Natural killer cell treated with Interleukin-12 subunit alpha and Interleukin-12 subunit beta and Interleukin-15 and Interleukin-18, amount 100 ng/mL, for 72 hours (primary cell): ENCODE measurements around the gene MYOCD. TPM values are rescaled to one million over a fixed set of nuclear protein-coding genes. Genes with fewer than 3 reads are reported as not detected.

Experiments used
- ATAC-seq, 2 donors: fragments of 150-1000 bp; cut with Tn5 transposase in 1 of 2; sonication (Bioruptor Pico), chemical (Tn5 transposase) in 1 of 2; 2 replicates each; pipeline ENCODE4 v1.10.0; 2021
- DNase-seq: peaks from one replicate; pipeline ENCODE4 v3.0.0; 2022; ENCODE audit warnings: low spot score
- H3K27ac Mint-ChIP-seq, 2 donors: 1 replicate in 1 of 2; 2 replicates in 1 of 2; pipeline ENCODE4 v1.8.0; 2022; ENCODE audit warnings: mixed read lengths in 2 of 2, mild to moderate bottlenecking in 1 of 2, moderate library complexity in 1 of 2
- H3K27me3 Mint-ChIP-seq, 2 donors: 1 replicate in 1 of 2; 2 replicates in 1 of 2; pipeline ENCODE4 v1.8.0; 2022; ENCODE audit warnings: mixed read lengths in 2 of 2
- H3K36me3 Mint-ChIP-seq: one replicate; pipeline ENCODE4 v1.8.0; 2022; ENCODE audit warnings: mixed read lengths
- H3K4me1 Mint-ChIP-seq, 2 donors: 1 replicate in 1 of 2; 2 replicates in 1 of 2; pipeline ENCODE4 v1.8.0; 2022; ENCODE audit warnings: low read depth in 2 of 2, mixed read lengths in 2 of 2, mild to moderate bottlenecking in 1 of 2
- H3K4me3 Mint-ChIP-seq: one replicate; pipeline ENCODE4 v1.8.0; 2022; ENCODE audit warnings: mixed read lengths
- H3K9me3 Mint-ChIP-seq: 2 replicates; pipeline ENCODE4 v1.8.0; 2022; ENCODE audit warnings: mixed read lengths
- total RNA-seq, 2 donors: library from RNA; stranded (reverse); gene quantifications; one replicate each; pipeline ENCODE4 v1.2.3, GENCODE V29; 2022

MYOCD gene
- total RNA-seq, 2 donors from 2014 or later, result not detected

- peaks cover 2% of the 10 kb centered on the region for H3K9me3 Mint-ChIP-seq
- no peaks in the 10 kb centered on the region for H3K36me3 Mint-ChIP-seq
- no peak overlapping the region for H3K27ac Mint-ChIP-seq
- peaks cover 36 to 57% of the 10 kb centered on the region in 2 donors for H3K27me3 Mint-ChIP-seq
- DNase-seq, result no peak
- no peak overlapping the region for H3K4me3 Mint-ChIP-seq
- ATAC-seq, result no peak
- no peaks in the 10 kb centered on the region for H3K4me1 Mint-ChIP-seq
Measured at GRCh38 chr17:12664252-12664651, 1.4 kb upstream of the MYOCD start.

DNA sequence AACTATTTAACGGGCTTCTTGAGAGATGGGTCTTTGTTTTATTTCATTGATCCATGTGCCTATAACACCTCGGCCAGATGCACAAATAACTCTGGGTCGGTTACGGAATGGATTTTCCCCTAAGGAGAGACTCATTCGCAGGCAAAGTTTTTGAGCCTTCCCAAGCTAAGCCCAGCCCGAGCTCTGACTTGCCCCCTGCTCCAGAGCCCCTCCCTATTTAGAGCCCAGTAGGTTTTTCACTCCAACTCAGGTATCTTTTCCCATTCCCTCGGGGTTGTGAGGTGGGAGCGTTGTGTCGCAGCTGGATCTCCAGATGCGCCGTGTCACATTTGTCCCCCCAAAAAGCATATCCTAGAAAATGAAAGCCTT is 812 bp upstream of the MYOCD start:
- Mint-ChIP-seq H3K36me3 (no peaks in the 10 kb centered on the region), H3K4me1 (no peaks in the 10 kb centered on the region), H3K9me3 (peaks cover 2% of the 10 kb centered on the region), H3K27me3 (peaks cover 36 to 57% of the 10 kb centered on the region in 2 donors), H3K4me3 (no peak overlapping the region), H3K27ac (no peak overlapping the region)
- DNase-seq (no peak), ATAC-seq (no peak)

DNA sequence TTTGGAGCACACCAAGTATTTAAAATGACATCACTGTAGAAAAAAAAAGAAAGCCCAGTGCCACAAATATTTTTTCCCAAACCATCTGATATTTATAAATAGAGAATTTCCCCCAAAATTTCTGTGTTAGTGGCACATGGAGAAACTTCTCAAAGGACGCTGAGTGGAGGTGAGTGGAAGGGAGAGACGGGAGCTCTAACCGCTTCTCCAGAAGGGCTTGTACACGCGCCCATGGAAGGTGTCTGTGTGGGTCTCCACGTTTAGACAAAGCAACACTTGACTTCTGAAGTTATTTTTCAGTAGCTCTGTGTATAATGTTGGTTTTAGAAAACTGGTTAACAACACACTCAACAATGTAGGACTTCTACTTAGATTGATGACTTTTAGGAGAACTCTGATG is 1.0 kb downstream of the MYOCD start:
- Mint-ChIP-seq H3K27me3 (peaks cover 36 to 51% of the 10 kb centered on the region in 2 donors), H3K4me1 (no peaks in the 10 kb centered on the region), H3K4me3 (no peak overlapping the region), H3K36me3 (no peaks in the 10 kb centered on the region), H3K9me3 (no peaks in the 10 kb centered on the region), H3K27ac (no peak overlapping the region)
- DNase-seq, result no peak
- no peak for ATAC-seq

- no peaks in the 10 kb centered on the region for H3K9me3 Mint-ChIP-seq
- no peak for ATAC-seq
- H3K4me1 Mint-ChIP-seq, result no peaks in the 10 kb centered on the region
- H3K36me3 Mint-ChIP-seq, result no peaks in the 10 kb centered on the region
- peaks cover 36 to 44% of the 10 kb centered on the region in 2 donors for H3K27me3 Mint-ChIP-seq
- no peak for DNase-seq
- no peak overlapping the region for H3K4me3 Mint-ChIP-seq
- no peak overlapping the region for H3K27ac Mint-ChIP-seq
Measured at GRCh38 chr17:12667299-12667958, 1.7 kb downstream of the MYOCD start.

DNA sequence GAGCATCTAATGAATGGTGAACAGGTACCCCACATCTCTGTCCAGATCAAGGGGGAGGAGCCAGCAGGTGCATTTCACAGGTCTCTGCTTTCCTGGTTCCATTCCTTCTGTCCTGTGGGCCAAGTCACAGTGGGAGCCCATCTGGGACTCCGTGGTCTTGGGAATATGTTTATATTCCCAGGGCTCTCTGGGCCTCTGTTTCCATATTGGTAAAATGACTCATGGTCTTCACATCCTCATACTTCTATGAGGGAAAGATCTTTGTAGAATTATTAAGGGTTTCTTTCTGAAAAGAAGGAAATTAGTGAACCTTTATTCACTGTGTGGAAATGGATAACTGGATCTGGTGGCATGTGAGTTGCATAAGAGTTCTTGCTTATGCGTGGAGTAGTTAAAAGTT is 6.2 kb downstream of the MYOCD start:
- Mint-ChIP-seq H3K9me3 (no peaks in the 10 kb centered on the region), H3K4me3 (no peak overlapping the region)
- DNase-seq, result no peak

GRCh38 chr17:12672947-12673346 is 7.3 kb downstream of the MYOCD start:
- no peak overlapping the region for H3K4me3 Mint-ChIP-seq
- no peak for DNase-seq
- ATAC-seq, result no peak
- no peaks in the 10 kb centered on the region for H3K9me3 Mint-ChIP-seq
- H3K27ac Mint-ChIP-seq, result no peak overlapping the region
- H3K27me3 Mint-ChIP-seq, result peaks cover 5 to 7% of the 10 kb centered on the region in 2 donors
- H3K36me3 Mint-ChIP-seq, result no peaks in the 10 kb centered on the region
- H3K4me1 Mint-ChIP-seq, result no peaks in the 10 kb centered on the region

More for the DNA sequence above, 6.2 kb downstream of the MYOCD start:
- Mint-ChIP-seq H3K4me1 (no peaks in the 10 kb centered on the region), H3K27me3 (peaks cover 10 to 15% of the 10 kb centered on the region in 2 donors), H3K27ac (no peak overlapping the region), H3K36me3 (no peaks in the 10 kb centered on the region)
- no peak for ATAC-seq

- H3K27ac Mint-ChIP-seq, result no peak overlapping the region
- DNase-seq, result no peak
- no peaks in the 10 kb centered on the region for H3K36me3 Mint-ChIP-seq
- no peaks in the 10 kb centered on the region for H3K27me3 Mint-ChIP-seq
- H3K4me3 Mint-ChIP-seq, result no peak overlapping the region
- ATAC-seq, result no peak
- H3K9me3 Mint-ChIP-seq, result no peaks in the 10 kb centered on the region
- no peaks in the 10 kb centered on the region for H3K4me1 Mint-ChIP-seq
Measured at GRCh38 chr17:12673788-12674187, 8.1 kb downstream of the MYOCD start.

GRCh38 chr17:12680407-12680897 is 14.8 kb downstream of the MYOCD start:
- no peaks in the 10 kb centered on the region for H3K27me3 Mint-ChIP-seq
- no peaks in the 10 kb centered on the region for H3K9me3 Mint-ChIP-seq
- H3K36me3 Mint-ChIP-seq, result no peaks in the 10 kb centered on the region
- ATAC-seq, result no peak
- no peak overlapping the region for H3K27ac Mint-ChIP-seq
- no peak overlapping the region for H3K4me3 Mint-ChIP-seq
- no peak for DNase-seq
- no peaks in the 10 kb centered on the region for H3K4me1 Mint-ChIP-seq

GRCh38 chr17:12680993-12681392 is 15.3 kb downstream of the MYOCD start:
- Mint-ChIP-seq H3K9me3 (no peaks in the 10 kb centered on the region), H3K27me3 (no peaks in the 10 kb centered on the region), H3K36me3 (no peaks in the 10 kb centered on the region), H3K4me1 (no peaks in the 10 kb centered on the region), H3K4me3 (no peak overlapping the region), H3K27ac (no peak overlapping the region)
- DNase-seq, result no peak
- no peak for ATAC-seq

DNA sequence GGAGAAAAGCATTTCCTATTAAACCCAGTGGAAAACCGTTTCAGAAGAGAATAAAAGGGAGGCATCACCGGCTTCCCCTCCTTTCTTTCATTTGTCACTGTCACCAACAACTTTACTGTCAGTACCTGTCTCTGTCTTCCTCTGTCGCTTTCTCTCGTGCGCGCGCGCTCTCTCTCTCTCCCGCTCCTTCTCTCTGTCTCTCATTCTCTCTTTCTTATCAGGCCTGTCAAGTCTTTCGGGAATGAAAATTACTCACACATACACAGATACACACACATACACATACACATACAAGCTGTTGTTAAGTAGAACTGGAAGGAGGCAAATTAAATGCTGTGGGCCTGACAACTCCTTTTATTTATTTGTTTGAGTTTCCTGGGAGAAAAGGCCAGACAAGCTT is 17.6 kb downstream of the MYOCD start:
- no peaks in the 10 kb centered on the region for H3K36me3 Mint-ChIP-seq
- H3K4me1 Mint-ChIP-seq, result no peaks in the 10 kb centered on the region
- DNase-seq, result no peak
- ATAC-seq, result no peak
- H3K9me3 Mint-ChIP-seq, result peaks cover 3% of the 10 kb centered on the region
- H3K4me3 Mint-ChIP-seq, result no peak overlapping the region
- H3K27ac Mint-ChIP-seq, result no peak overlapping the region
- H3K27me3 Mint-ChIP-seq, result no peaks in the 10 kb centered on the region

DNA sequence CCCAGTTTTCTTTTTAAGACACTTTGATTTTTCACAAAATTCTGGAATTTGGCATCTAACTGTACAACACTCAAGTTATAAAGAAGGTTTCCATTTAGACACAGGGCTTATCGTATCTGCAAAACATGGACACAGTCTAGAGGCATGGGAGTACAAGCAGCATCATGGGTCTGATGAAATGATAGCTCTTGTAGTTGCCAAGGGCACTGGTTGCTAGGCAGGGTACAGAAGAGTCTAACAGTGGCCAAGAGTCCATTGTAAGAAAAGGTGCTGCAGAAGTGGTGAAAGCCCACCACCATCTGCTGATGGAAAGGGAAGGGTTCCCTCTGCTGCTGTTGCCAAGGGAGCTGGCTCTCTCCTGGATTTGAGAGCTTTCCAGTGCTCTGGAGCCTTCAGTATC is 20.8 kb downstream of the MYOCD start:
- Mint-ChIP-seq H3K36me3 (peaks cover 6% of the 10 kb centered on the region), H3K4me3 (no peak overlapping the region), H3K9me3 (peaks cover 6% of the 10 kb centered on the region), H3K27ac (no peak overlapping the region), H3K4me1 (no peaks in the 10 kb centered on the region), H3K27me3 (no peaks in the 10 kb centered on the region)
- DNase-seq (no peak), ATAC-seq (no peak)

- Mint-ChIP-seq H3K9me3 (peaks cover 6% of the 10 kb centered on the region), H3K4me3 (no peak overlapping the region), H3K27ac (no peak overlapping the region), H3K36me3 (peaks cover 6% of the 10 kb centered on the region), H3K27me3 (no peaks in the 10 kb centered on the region), H3K4me1 (no peaks in the 10 kb centered on the region)
- ATAC-seq (no peak), DNase-seq (no peak)
Measured at GRCh38 chr17:12688382-12688781, 22.7 kb downstream of the MYOCD start.

GRCh38 chr17:12691173-12691572 is 25.5 kb downstream of the MYOCD start:
- Mint-ChIP-seq H3K27ac (no peak overlapping the region), H3K4me1 (no peaks in the 10 kb centered on the region), H3K36me3 (peaks cover 6% of the 10 kb centered on the region), H3K9me3 (peaks cover 9% of the 10 kb centered on the region), H3K4me3 (no peak overlapping the region), H3K27me3 (no peaks in the 10 kb centered on the region)
- DNase-seq (no peak), ATAC-seq (no peak)

DNA sequence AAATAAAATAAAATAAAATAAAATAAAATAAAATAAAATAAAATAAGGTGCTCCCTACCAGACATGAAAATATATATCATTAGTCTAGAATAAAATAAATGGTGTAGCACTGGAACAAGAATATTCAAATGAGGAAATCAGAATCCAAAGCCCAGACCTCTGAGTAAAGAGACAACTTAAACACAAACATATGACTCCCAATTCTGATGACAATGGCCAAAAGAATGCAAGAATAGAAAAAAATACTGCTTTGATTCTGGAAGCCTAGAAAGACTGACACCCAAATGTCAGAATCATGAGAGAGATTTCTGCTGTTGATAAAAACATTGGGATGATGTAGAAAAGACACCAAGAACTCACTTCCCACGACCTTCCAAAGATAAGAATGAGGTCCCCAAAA is 27.9 kb downstream of the MYOCD start:
- Mint-ChIP-seq H3K4me3 (no peak overlapping the region), H3K27ac (no peak overlapping the region), H3K27me3 (no peaks in the 10 kb centered on the region), H3K9me3 (peaks cover 6% of the 10 kb centered on the region), H3K36me3 (peaks cover 6% of the 10 kb centered on the region), H3K4me1 (no peaks in the 10 kb centered on the region)
- DNase-seq, result no peak
- ATAC-seq, result no peak

- Mint-ChIP-seq H3K27me3 (peaks cover 0 to 14% of the 10 kb centered on the region in 2 donors), H3K36me3 (no peaks in the 10 kb centered on the region), H3K9me3 (peaks cover 3% of the 10 kb centered on the region), H3K4me3 (no peak overlapping the region), H3K27ac (no peak overlapping the region), H3K4me1 (no peaks in the 10 kb centered on the region)
- ATAC-seq, result no peak
- no peak for DNase-seq
Measured at GRCh38 chr17:12706070-12706469, 40.4 kb downstream of the MYOCD start.
